IPS-20b (cell line): ENCODE measurements around the gene FAM187B.

Source experiments
- H3K27ac ChIP-seq: one replicate; pipeline ENCODE4 v1.5.1; 2013; ENCODE audit warnings: low read length
- H3K27me3 ChIP-seq: 2 replicates; pipeline ENCODE4 v1.6.1; 2013; ENCODE audit warnings: mild to moderate bottlenecking, low read length, inconsistent platforms; ENCODE audit not compliant: insufficient read depth
- H3K36me3 ChIP-seq: 2 replicates; pipeline ENCODE4 v1.6.1; 2013; ENCODE audit warnings: low read depth, mild to moderate bottlenecking, inconsistent platforms, low read length, moderate library complexity; ENCODE audit not compliant: insufficient read depth
- H3K4me1 ChIP-seq: 2 replicates; pipeline ENCODE4 v1.6.1; 2013; ENCODE audit warnings: mild to moderate bottlenecking, control low read depth, inconsistent platforms, low read length, moderate library complexity; ENCODE audit not compliant: insufficient read depth
- H3K4me3 ChIP-seq: 2 replicates; pipeline ENCODE4 v1.5.1; 2013; ENCODE audit warnings: mild to moderate bottlenecking, low read length, inconsistent platforms
- H3K9ac ChIP-seq: 2 replicates; pipeline ENCODE4 v1.6.1; 2013; ENCODE audit warnings: low read depth, mild to moderate bottlenecking, inconsistent platforms, low read length, moderate library complexity
- H3K9me3 ChIP-seq: 2 replicates; pipeline ENCODE4 v1.6.1; 2013; ENCODE audit warnings: mild to moderate bottlenecking, low read depth, low read length, inconsistent platforms; ENCODE audit not compliant: insufficient read depth

FAM187B gene

DNA sequence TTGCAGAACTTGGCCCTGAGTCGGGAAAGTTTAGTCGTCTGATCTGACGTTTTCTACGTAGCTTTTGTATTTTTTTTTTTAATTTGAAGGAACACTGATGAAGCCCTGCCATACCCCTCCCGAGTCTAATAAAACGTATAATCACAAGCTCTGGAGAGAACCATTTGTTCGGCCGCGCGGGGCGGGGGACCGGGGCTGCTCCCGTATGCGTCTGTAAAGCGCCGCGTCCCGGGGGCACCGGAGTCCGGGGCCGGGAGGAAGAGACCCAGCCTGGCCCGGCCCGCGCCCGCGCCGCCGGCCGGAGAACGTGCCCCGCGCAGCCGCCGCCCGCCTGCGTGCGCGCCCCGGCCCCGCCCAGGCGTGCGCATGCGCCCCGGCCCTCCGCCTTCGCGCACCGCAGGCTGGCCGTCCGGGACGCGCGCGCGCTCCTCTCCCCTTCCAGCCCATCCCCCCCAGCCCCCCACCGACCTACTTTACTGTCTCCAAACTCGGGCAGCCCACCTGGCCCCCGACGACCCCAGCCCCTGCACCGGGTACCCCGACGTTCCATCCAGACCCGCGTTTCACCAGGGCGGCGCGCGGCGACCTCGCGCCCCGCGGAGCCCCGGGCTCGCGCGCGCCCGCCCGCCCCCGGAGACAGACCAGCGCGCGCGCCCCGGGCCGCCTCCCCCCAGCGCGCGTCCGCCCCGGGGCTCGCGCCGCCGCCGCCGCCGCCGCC, 39.4 kb upstream of the FAM187B start:
- H3K4me3 ChIP-seq = peak overlapping the region; percentile 84
- H3K27ac ChIP-seq = peak overlapping the region; percentile 76
- peaks cover 67% of the 10 kb centered on the region for H3K36me3 ChIP-seq
- no peaks in the 10 kb centered on the region for H3K9me3 ChIP-seq
- peak overlapping the region; percentile 88 for H3K9ac ChIP-seq
- H3K4me1 ChIP-seq = peaks cover 5% of the 10 kb centered on the region
- H3K27me3 ChIP-seq = no peaks in the 10 kb centered on the region

DNA sequence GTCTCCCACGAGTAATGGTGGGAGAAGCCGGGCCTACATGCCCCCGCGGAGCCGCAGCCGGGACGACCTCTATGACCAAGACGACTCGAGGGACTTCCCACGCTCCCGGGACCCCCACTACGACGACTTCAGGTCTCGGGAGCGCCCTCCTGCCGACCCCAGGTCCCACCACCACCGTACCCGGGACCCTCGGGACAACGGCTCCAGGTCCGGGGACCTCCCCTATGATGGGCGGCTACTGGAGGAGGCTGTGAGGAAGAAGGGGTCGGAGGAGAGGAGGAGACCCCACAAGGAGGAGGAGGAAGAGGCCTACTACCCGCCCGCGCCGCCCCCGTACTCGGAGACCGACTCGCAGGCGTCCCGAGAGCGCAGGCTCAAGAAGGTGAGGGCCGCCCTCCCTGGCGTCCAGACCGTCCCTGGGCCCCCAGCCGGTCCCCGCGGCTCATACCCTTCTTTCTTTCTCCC, 38.8 kb upstream of the FAM187B start:
- Histone ChIP-seq H3K9ac (peak overlapping the region; percentile 88), H3K4me1 (peaks cover 5% of the 10 kb centered on the region), H3K9me3 (no peaks in the 10 kb centered on the region), H3K27ac (peak overlapping the region; percentile 76), H3K4me3 (peak overlapping the region; percentile 84), H3K27me3 (no peaks in the 10 kb centered on the region), H3K36me3 (peaks cover 68% of the 10 kb centered on the region)

DNA sequence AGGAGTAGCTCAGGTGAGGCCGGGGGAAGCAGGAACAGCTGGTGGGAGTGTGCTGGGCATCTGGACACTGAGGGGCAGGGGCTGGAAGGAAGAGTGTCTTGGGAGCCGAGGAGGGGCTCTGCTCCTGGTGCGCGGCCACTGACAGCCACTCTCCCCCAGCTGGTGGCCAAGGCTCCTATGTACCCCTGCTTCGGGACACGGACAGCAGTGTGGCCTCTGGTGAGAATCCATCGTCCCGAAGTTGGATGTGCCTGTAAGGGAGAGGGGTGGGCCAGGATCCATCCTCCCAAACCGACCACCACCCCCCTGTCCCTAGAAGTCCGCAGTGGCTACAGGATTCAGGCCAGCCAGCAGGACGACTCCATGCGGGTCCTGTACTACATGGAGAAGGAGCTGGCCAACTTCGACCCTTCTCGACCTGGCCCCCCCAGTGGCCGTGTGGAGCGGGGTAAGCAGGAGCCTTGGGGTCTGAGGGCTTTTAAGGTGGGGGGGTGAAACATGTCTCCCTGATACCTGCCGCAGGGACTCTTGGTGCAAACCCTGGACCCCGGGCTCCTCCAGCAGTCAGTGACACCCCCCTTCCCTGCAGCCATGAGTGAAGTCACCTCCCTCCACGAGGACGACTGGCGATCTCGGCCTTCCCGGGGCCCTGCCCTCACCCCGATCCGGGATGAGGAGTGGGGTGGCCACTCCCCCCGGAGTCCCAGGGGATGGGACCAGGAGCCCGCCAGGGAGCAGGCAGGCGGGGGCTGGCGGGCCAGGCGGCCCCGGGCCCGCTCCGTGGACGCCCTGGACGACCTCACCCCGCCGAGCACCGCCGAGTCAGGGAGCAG, 38.2 kb upstream of the FAM187B start:
- H3K27me3 ChIP-seq = no peaks in the 10 kb centered on the region
- peak overlapping the region; percentile 84; the same call in 1 of the 2 replicates for H3K4me3 ChIP-seq
- H3K4me1 ChIP-seq = peaks cover 5% of the 10 kb centered on the region
- peak overlapping the region; percentile 76 for H3K27ac ChIP-seq
- H3K36me3 ChIP-seq = peaks cover 68% of the 10 kb centered on the region
- no peaks in the 10 kb centered on the region for H3K9me3 ChIP-seq
- peak overlapping the region; percentile 88; the same call in 1 of the 2 replicates for H3K9ac ChIP-seq

DNA sequence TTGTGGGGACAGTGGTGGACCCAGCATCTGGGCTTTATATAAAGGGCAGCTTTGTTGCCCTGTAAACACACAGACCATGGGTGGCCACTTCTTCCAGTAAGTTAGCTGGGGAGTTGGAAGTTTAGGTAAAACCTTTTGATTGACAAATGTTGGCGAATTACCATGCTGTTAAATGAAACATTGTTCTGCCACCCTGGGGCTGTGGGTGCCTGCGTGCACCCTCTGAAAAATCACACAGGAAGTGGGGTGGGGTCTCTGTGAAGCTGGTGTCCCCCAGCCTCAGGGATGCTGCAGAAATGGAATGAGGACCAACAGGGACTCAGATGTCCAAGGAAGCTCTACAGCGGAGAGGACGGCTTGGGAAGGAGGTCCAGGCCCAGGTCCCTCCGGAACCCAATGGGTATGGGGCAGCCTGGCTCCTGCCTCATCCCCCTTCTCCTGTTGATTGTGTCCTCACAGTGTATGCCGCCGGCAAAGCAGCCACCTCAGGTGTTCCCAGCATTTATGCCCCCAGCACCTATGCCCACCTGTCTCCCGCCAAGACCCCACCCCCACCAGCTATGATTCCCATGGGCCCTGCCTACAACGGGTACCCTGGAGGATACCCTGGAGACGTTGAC, 37.5 kb upstream of the FAM187B start:
- H3K36me3 ChIP-seq = peaks cover 67% of the 10 kb centered on the region
- H3K9me3 ChIP-seq = no peaks in the 10 kb centered on the region
- no peak overlapping the region for H3K9ac ChIP-seq
- no peaks in the 10 kb centered on the region for H3K27me3 ChIP-seq
- H3K4me1 ChIP-seq = peaks cover 5% of the 10 kb centered on the region
- no peak overlapping the region for H3K4me3 ChIP-seq
- H3K27ac ChIP-seq = no peak overlapping the region

DNA sequence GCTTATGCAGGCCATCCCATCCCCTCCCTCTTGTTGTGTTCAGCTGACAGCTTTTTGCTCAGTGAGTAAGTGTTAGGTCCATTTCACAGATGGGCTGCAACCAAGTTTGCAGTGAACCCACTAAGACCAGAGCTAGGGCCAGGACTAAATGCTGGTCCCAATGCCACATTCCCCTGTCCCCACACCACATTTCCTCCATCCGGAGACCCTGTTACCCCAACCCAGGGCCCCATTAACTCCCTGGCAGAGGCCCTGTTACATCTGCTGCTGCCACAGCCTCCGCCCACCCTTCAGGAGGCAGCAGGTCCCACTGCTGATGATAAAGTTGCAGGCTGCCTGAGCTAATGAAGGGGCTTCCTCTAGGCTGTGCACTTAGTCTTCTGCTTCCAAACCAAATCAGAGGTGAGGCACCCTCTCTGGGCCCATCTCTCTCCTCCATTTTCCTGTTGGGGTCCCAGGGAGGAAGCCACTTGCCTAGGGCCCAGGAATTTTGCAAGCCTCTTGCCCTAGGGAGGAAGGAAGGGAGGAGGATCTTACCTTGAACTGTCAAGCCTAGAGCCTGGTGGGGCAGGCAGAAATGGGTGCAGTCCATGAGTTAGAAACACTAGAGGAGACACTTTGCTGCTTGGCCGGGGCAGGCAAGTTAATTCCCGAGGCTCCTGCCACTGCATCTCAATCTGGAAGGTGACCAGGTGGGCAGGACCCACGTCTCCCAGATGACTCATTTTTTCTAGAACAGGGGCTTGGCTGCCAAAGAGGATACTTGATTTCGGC, 36.8 kb upstream of the FAM187B start:
- Histone ChIP-seq H3K9ac (no peak overlapping the region), H3K27ac (no peak overlapping the region), H3K9me3 (no peaks in the 10 kb centered on the region), H3K36me3 (peaks cover 67% of the 10 kb centered on the region), H3K4me3 (no peak overlapping the region), H3K4me1 (peaks cover 5% of the 10 kb centered on the region), H3K27me3 (no peaks in the 10 kb centered on the region)

DNA sequence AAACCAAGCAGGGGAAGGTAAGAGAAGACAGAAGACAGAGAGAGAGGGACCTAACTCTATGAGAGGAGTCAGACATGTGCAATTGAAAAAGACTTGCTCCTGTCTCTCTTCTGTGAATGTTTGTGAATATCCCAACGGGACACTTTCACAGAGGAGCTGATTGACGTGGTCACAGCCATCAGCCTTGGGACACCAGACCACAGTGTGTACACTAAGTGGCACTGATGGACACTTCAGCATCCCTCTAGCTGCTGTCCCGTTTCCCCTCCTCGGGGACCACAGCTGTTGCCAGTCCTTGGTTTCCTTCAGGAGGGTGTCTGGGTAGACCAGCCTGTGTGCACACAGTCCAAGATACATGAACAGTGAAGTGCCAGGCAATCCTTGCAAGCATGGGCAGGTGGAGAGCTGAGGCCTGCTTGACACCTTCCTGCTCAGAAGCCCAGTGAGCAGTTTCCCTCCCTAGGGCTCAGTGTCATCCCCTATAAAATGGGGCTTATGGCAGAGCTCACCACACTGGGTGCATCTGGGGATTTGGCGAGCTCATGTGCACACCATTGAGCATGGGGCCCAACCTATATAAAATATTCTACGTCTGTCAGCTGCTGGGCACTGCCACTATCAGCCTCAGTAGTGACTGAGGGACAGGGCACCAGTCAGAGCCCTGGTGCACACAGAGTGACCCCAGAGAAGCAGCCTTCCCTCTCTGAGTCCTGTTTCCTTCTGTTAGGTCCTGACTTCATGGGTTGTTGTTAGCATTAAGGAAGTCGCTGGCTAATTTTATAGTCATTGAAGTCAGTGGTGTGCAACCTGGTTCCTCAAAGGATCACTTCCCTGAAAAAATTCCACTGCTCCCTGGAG, 36.0 kb upstream of the FAM187B start:
- H3K4me3 ChIP-seq = no peak overlapping the region
- H3K9me3 ChIP-seq = no peaks in the 10 kb centered on the region
- H3K4me1 ChIP-seq = no peaks in the 10 kb centered on the region; the same call in 1 of the 2 replicates
- no peaks in the 10 kb centered on the region for H3K27me3 ChIP-seq
- peaks cover 69% of the 10 kb centered on the region for H3K36me3 ChIP-seq
- no peak overlapping the region for H3K27ac ChIP-seq
- no peak overlapping the region for H3K9ac ChIP-seq

DNA sequence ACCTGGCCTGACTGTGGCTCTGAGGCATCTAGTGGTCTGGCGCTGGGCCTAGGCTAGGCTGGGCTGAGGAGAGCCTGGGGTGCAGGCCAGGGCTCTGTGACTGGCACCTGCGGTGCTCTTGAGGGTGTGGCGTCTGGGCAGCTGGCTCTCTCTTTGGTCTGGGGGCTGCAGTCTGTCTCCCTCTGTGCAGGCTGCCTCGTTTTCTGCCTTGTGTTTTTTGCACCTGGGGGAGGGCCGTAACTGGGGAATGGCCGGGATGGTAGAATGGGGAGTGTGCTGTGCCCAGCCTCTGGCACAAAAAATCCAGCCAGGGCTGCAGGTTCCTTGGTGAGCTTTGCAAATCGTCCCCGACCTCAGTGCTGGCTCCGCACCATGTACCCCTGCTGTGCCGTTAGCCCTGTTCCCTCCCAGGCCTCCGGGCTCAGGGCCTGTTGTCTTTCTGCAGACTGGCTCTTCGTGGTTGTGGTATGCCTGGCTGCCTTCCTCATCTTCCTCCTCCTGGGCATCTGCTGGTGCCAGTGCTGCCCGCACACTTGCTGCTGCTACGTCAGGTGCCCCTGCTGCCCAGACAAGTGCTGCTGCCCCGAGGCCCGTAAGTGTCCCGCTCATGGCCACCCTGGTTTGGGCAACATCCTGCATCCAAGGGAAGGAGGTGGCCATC, 33.7 kb upstream of the FAM187B start:
- H3K9me3 ChIP-seq = no peaks in the 10 kb centered on the region
- peaks cover 89% of the 10 kb centered on the region for H3K36me3 ChIP-seq
- no peaks in the 10 kb centered on the region; the same call in 1 of the 2 replicates for H3K4me1 ChIP-seq
- H3K27me3 ChIP-seq = no peaks in the 10 kb centered on the region
- no peak overlapping the region for H3K4me3 ChIP-seq
- H3K27ac ChIP-seq = no peak overlapping the region
- H3K9ac ChIP-seq = no peak overlapping the region

DNA sequence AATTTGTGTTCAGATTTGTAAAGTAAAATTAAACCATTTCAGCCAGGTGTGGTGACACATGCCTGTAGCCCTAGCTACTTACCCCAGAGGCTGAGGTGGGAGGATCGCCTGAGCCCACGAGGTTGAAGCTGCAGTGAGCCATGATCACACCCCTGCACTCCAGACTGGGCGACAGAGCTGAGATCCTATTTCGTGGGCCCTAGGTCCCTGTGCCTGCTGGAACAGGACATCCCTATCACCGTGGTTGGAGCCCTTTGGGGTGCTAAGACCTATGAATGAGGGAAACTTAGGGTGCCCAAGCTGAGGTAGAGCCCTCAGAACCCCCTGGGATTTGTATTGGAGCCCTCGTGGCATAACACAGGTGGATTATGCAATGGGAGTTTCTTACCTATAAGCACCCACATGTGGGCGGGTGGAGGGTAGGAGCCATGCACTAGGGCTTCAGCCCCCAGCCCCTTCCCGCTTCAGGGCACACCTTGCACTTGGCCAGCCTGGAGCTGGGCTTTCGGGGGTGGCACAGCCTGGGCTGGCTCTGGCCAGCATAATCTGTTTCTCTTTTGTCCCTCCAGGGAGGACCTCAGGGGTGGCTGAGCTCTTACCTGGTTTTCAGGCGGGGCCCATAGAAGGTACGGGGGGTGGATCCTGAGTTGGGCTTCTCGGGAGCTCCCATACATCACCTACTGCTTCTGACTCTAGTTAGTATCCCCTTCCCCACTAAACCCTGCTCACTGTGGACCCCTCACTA, 33.0 kb upstream of the FAM187B start:
- Histone ChIP-seq H3K27ac (no peak overlapping the region), H3K4me1 (no peaks in the 10 kb centered on the region; the same call in 1 of the 2 replicates), H3K27me3 (no peaks in the 10 kb centered on the region), H3K9ac (no peak overlapping the region), H3K4me3 (no peak overlapping the region), H3K9me3 (no peaks in the 10 kb centered on the region), H3K36me3 (peaks cover 94% of the 10 kb centered on the region)

DNA sequence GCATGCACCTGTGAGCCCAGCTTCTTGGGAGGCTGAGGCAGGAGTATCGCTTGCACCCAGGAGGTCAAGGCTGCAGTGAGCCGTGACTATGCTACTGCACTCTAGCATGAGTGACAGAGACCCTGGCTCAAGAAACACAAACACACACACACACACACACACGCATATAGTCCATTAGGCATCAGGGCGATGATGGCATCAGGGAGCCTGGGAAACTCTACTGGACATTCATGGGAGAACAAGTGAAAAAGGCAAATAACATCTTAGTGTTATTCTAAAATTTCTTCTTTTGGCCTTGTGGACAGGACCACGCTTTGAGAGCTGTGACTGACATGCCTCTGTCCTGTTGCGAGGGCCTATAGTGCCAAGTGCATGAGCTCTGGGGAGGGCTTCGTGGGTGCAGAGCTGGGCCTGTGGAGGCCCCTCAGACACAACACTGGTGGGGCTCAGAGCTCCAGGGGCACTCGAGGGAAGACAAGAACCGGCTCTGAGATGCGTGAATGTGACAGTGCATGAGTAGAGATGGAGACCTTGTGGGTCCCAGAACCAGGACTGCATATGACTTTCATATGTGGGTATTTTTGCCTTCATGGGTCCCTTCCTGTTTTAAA, 32.3 kb upstream of the FAM187B start:
- H3K27me3 ChIP-seq = no peaks in the 10 kb centered on the region
- H3K9ac ChIP-seq = no peak overlapping the region
- no peak overlapping the region for H3K4me3 ChIP-seq
- no peaks in the 10 kb centered on the region for H3K9me3 ChIP-seq
- no peak overlapping the region for H3K27ac ChIP-seq
- H3K4me1 ChIP-seq = no peaks in the 10 kb centered on the region; the same call in 1 of the 2 replicates
- peaks cover 94% of the 10 kb centered on the region for H3K36me3 ChIP-seq
